IMR-90 (cell line): ENCODE results near the gene KCNMA1. TPM values are rescaled to one million over a fixed set of nuclear protein-coding genes. Genes with fewer than 3 reads are reported as not detected.

Source experiments
- ATAC-seq: fragments of 200-7000 bp; cut with Tn5 transposase; 2 replicates; pipeline ENCODE4 v1.9.1; 2020; ENCODE audit warnings: low read depth, mild to moderate bottlenecking, moderate library complexity
- BruUV-seq: library from RNA; stranded (reverse); fragments of 400-500 nt; replicated peaks from 2 replicates; lab custom pipeline; 2021; lab: Mats Ljungman, UMichigan
- CTCF ChIA-PET: fragments of 300-600 bp; formaldehyde crosslinking; extraction: SDS; loops from one replicate; lab custom pipeline; 2021; ENCODE audit warnings: antibody characterized with exemption; lab: Yijun Ruan, JAX
- POLR2A ChIA-PET: fragments of 300-600 bp; sonication (Branson Sonifier 250); formaldehyde crosslinking; loops from one replicate; lab custom pipeline; 2022; ENCODE audit warnings: antibody characterized with exemption; ENCODE audit not compliant: unreplicated experiment; lab: Charles Lee
- DNase-seq: peaks from one replicate; pipeline ENCODE4 v3.0.0; 2013
- H2AFZ ChIP-seq: replicated peaks from 2 replicates; pipeline ENCODE3; 2013; ENCODE audit warnings: low read length, mild to moderate bottlenecking; ENCODE audit not compliant: poor library complexity
- H2AK5ac ChIP-seq: 2 replicates; pipeline ENCODE4 v1.6.1; 2013; ENCODE audit warnings: low read depth, low read length, inconsistent platforms
- H2AK9ac ChIP-seq: replicated peaks from 2 replicates; pipeline ENCODE3; 2013; ENCODE audit warnings: mild to moderate bottlenecking, low read depth, low read length, moderate library complexity; ENCODE audit not compliant: poor library complexity
- H2BK120ac ChIP-seq: 2 replicates; pipeline ENCODE4 v1.6.1; 2013; ENCODE audit warnings: low read depth, low read length, inconsistent platforms
- H2BK15ac ChIP-seq: 3 replicates; pipeline ENCODE4 v1.6.1; 2013; ENCODE audit warnings: low read depth, low read length, inconsistent platforms
- H2BK20ac ChIP-seq: 2 replicates; pipeline ENCODE4 v1.6.1; 2013; ENCODE audit warnings: low read depth, mild to moderate bottlenecking, inconsistent platforms, low read length, moderate library complexity
- H2BK5ac ChIP-seq: 2 replicates; pipeline ENCODE4 v1.6.1; 2013; ENCODE audit warnings: mild to moderate bottlenecking, low read depth, low read length, inconsistent platforms; ENCODE audit not compliant: poor library complexity, severe bottlenecking
- H3K14ac ChIP-seq: replicated peaks from 2 replicates; pipeline ENCODE4 v1.6.1; 2013; ENCODE audit warnings: low read depth, low read length, inconsistent platforms
- H3K18ac ChIP-seq: 2 replicates; pipeline ENCODE4 v1.6.1; 2013; ENCODE audit warnings: low read depth, low read length, control low read depth
- H3K23ac ChIP-seq: 2 replicates; pipeline ENCODE4 v1.6.1; 2013; ENCODE audit warnings: low read depth, low read length, inconsistent platforms
- H3K27ac ChIP-seq: 2 replicates; pipeline ENCODE4 v1.5.1; 2013; ENCODE audit warnings: mild to moderate bottlenecking, control low read depth, low read length; ENCODE audit not compliant: insufficient read depth
- H3K27me3 ChIP-seq: 2 replicates; pipeline ENCODE4 v1.6.1; 2013; ENCODE audit warnings: low read length; ENCODE audit not compliant: control insufficient read depth, insufficient read depth
- H3K36me3 ChIP-seq: 2 replicates; pipeline ENCODE4 v1.6.1; 2013; ENCODE audit warnings: low read length, mixed read lengths; ENCODE audit not compliant: control insufficient read depth, insufficient read depth
- H3K4ac ChIP-seq: 2 replicates; pipeline ENCODE4 v1.6.1; 2013; ENCODE audit warnings: low read depth, low read length, inconsistent platforms
- H3K4me1 ChIP-seq: 2 replicates; pipeline ENCODE4 v1.6.1; 2013; ENCODE audit warnings: low read length, mixed read lengths; ENCODE audit not compliant: control insufficient read depth, insufficient read depth
- H3K4me2 ChIP-seq: 2 replicates; pipeline ENCODE4 v1.6.1; 2013; ENCODE audit warnings: low read depth, mild to moderate bottlenecking, control low read depth, low read length, moderate library complexity
- H3K4me3 ChIP-seq: 2 replicates; pipeline ENCODE4 v1.5.1; 2013; ENCODE audit warnings: low read depth, mild to moderate bottlenecking, control low read depth, low read length, moderate library complexity; ENCODE audit not compliant: insufficient read depth
- H3K56ac ChIP-seq: 2 replicates; pipeline ENCODE4 v1.6.1; 2013; ENCODE audit warnings: low read length, inconsistent platforms; ENCODE audit not compliant: insufficient read depth; ENCODE audit errors: extremely low read depth
- H3K79me1 ChIP-seq, 2 experiments: 2 replicates each; pipeline ENCODE4 v1.6.1; 2013; ENCODE audit warnings: low read length in 2 of 2, inconsistent platforms in 1 of 2, low read depth in 1 of 2
- H3K9ac ChIP-seq: 2 replicates; pipeline ENCODE4 v1.6.1; 2013; ENCODE audit warnings: low read depth, low read length, control low read depth
- H3K9me1 ChIP-seq: 2 replicates; pipeline ENCODE4 v1.6.1; 2013; ENCODE audit warnings: low read length, inconsistent platforms; ENCODE audit not compliant: insufficient read depth
- H3K9me3 ChIP-seq: 2 replicates; pipeline ENCODE4 v1.6.1; 2013; ENCODE audit warnings: low read length; ENCODE audit not compliant: control insufficient read depth, insufficient read depth
- H4K20me1 ChIP-seq: 2 replicates; pipeline ENCODE4 v1.6.1; 2013; ENCODE audit warnings: low read length, inconsistent platforms; ENCODE audit not compliant: insufficient read depth
- H4K5ac ChIP-seq: 2 replicates; pipeline ENCODE4 v1.6.1; 2013; ENCODE audit warnings: mild to moderate bottlenecking, low read depth, low read length, control low read depth
- H4K8ac ChIP-seq, 2 experiments: 2 replicates each; pipeline ENCODE4 v1.6.1; 2013; ENCODE audit warnings: low read depth in 2 of 2, low read length in 2 of 2, control low read depth in 1 of 2, inconsistent platforms in 1 of 2
- H4K91ac ChIP-seq: 2 replicates; pipeline ENCODE4 v1.6.1; 2013; ENCODE audit warnings: low read depth, low read length, inconsistent platforms; ENCODE audit not compliant: insufficient read depth
- BHLHE40 ChIP-seq: fragments of 150-350 bp; IDR thresholded peaks from 2 replicates; pipeline ENCODE4 v1.6.1; 2016; ENCODE audit warnings: mild to moderate bottlenecking, low read depth, low read length
- WGBS, 2 experiments: methylation state at CpG; one replicate each; pipeline versions ENCODE4 v1.1.5 to v1.1.7; 2013; ENCODE audit warnings: missing lambda C conversion rate in 2 of 2; ENCODE audit not compliant: insufficient read length in 1 of 2; ENCODE audit errors: extremely low coverage in 2 of 2; 5-methylcytosine and 5-hydroxymethylcytosine counted together
- dilution Hi-C: fragments of 300-500 bp; cut with HindIII; formaldehyde crosslinking; loops from one replicate; pipeline ENCODE4 v1.14.3; 2018; ENCODE audit warnings: low sequenced_read_pairs; ENCODE audit not compliant: unreplicated experiment
- in situ Hi-C: fragments of 300-500 bp; cut with MboI; formaldehyde crosslinking; loops from 3 replicates; pipeline ENCODE4 v1.14.3; 2019; ENCODE audit warnings: low sequenced_read_pairs, inconsistent platforms, mixed read lengths
- intact Hi-C: fragments of 100-400 bp; cut with micrococcal nuclease; formaldehyde crosslinking; loops from 2 replicates; pipeline ENCODE4 v1.10.0; 2022
- polyA plus RNA-seq, 3 experiments: library from polyadenylated mRNA; depleted of rRNA; stranded (reverse); fragments of >200 nt; gene quantifications; 2 replicates each; pipeline ENCODE4 v1.2.3, GENCODE V29; 2012; ENCODE audit warnings: low replicate concordance in 1 of 3
- total RNA-seq: library from RNA; depleted of rRNA; stranded (reverse); fragments of >200 nt; gene quantifications from 2 replicates; pipeline ENCODE4 v1.2.3, GENCODE V29; 2012
- TF ChIP-seq, protein P1 (sequence below): fragments of 150-350 bp; IDR thresholded peaks from 2 replicates; pipeline ENCODE4 v1.6.1; 2016; ENCODE audit warnings: low read depth, mild to moderate bottlenecking, low read length, moderate library complexity, borderline replicate concordance

The KCNMA1 gene
- total and polyA plus RNA-seq, 2 of the 4 experiments (the other 2 are of a cell fraction) = 25.6 to 29.6 TPM

DNA sequence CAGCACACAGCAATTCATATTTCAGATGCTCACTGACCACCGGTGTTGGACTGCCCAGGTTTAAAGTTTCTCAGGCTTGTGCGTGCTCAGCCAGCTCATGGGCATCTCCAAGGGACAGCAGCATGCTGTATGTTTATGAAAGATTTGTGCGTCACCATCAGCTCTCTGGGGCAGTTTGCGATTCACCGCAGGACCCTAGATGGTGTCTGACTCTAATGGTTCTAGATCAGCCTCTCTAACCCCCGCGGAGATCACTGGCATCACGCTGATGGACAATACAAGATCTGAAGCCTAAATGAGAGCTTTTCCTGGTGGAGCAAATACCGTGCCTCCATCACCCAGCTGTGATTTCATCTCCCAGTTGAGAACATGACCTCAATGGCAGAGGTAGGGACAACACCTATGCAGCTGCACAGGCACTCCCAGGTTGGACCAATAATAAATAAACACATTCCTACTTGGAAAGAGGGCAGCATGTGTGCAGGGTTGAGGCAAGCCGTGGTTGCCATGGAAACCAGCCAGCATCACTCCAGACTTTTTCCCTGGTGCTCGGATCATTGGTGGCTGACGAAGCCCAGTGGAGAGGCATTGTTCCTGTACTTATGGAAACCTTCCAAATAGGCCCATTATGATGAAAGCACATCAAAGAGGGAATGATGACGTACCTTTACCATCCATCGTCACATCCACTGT lies 253.6 kb downstream of the KCNMA1 start:
- H3K4me3 ChIP-seq = no peak overlapping the region
- intact Hi-C loops (no loop called here), dilution Hi-C loops (no loop called here), in situ Hi-C loops (no loop called here)
- H3K14ac ChIP-seq = no peak overlapping the region
- no peak overlapping the region for H3K23ac ChIP-seq
- H3K9me1 ChIP-seq = peaks cover 11% of the 10 kb centered on the region; the same call in 1 of the 2 replicates
- TF ChIP-seq, protein P1, sequence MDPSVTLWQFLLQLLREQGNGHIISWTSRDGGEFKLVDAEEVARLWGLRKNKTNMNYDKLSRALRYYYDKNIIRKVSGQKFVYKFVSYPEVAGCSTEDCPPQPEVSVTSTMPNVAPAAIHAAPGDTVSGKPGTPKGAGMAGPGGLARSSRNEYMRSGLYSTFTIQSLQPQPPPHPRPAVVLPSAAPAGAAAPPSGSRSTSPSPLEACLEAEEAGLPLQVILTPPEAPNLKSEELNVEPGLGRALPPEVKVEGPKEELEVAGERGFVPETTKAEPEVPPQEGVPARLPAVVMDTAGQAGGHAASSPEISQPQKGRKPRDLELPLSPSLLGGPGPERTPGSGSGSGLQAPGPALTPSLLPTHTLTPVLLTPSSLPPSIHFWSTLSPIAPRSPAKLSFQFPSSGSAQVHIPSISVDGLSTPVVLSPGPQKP = no peak
- TF ChIP-seq BHLHE40 = no peak
- H3K27me3 ChIP-seq = no peaks in the 10 kb centered on the region
- no peak overlapping the region for H3K56ac ChIP-seq
- no peak overlapping the region for H2BK20ac ChIP-seq
- 88% methylated on average over 5 of the region's 14 CpGs; no CpG with 5 or more reads in 1 of the 2 experiments for WGBS, 2 experiments
- H3K4me2 ChIP-seq = no peak overlapping the region
- no peaks in the 10 kb centered on the region for H3K9me3 ChIP-seq
- H2BK15ac ChIP-seq = 0 out of 3 replicates have a peak overlapping the region, but pooled peaks have one; percentile 65
- DNase-seq = peak; percentile 32
- no peaks in the 10 kb centered on the region for H3K36me3 ChIP-seq
- H4K5ac ChIP-seq = no peak overlapping the region
- no TSS peak for BruUV-seq
- POLR2A ChIA-PET = no interaction called here
- H3K9ac ChIP-seq = no peak overlapping the region
- no peak overlapping the region for H4K8ac ChIP-seq
- H2AFZ ChIP-seq = no peak overlapping the region
- no peak overlapping the region for H4K91ac ChIP-seq
- no peak for ATAC-seq
- no peak overlapping the region for H2BK5ac ChIP-seq
- CTCF ChIA-PET = interaction anchor here (1.0 kb wide), 1 partner anchor 71 kb away, joined by 3 read pairs; no protein-coding TSS in a partner anchor
- no peak overlapping the region for H3K27ac ChIP-seq
- H3K18ac ChIP-seq = no peak overlapping the region
- no peak overlapping the region for H2AK9ac ChIP-seq
- peaks cover 1% of the 10 kb centered on the region; the same call in 1 of the 2 replicates for H3K4me1 ChIP-seq
- H3K4ac ChIP-seq = no peak overlapping the region
- no peak overlapping the region for H2BK120ac ChIP-seq
- no peaks in the 10 kb centered on the region for H4K20me1 ChIP-seq
- H2AK5ac ChIP-seq = peak overlapping the region; percentile 6; the same call in 1 of the 2 replicates
- H3K79me1 ChIP-seq = peaks cover 0 to 9% of the 10 kb centered on the region in 2 experiments; a peak in 1 of 4 replicates
